Spleen (tissue), 7 donors: ENCODE measurements around the gene TBX1.

ENCODE experiments used
- POLR2AphosphoS5 ChIP-seq, 3 donors: sonication (generic); formaldehyde crosslinking; IDR thresholded peaks; one replicate each; pipeline ENCODE4 v1.5.1; 2017; ENCODE audit warnings: antibody characterized with exemption in 3 of 3
- TF ChIP-seq, protein P1 (sequence below), 11 experiments: fragments of 200-600 bp in 7 of 11; fragments of 450-650 bp in 4 of 11; sonication (generic) in 4 of 11; IDR thresholded peaks in 8 of 11; conservative IDR thresholded peaks in 3 of 11; 1 replicate in 7 of 11; 2 replicates in 4 of 11; pipeline versions ENCODE4 v1.4.0 to v1.8.0; 2016 to 2021; ENCODE audit warnings: antibody characterized with exemption in 11 of 11, inconsistent platforms in 4 of 11, mild to moderate bottlenecking in 1 of 11
- donor health status: DM: no; HTN: no; CAD: no; lungs with moderate emphysema.
- donor health status: DM: no; HTN: no; CAD: no.
- donor health status: DM: no; HTN: no; CAD: no.

DNA sequence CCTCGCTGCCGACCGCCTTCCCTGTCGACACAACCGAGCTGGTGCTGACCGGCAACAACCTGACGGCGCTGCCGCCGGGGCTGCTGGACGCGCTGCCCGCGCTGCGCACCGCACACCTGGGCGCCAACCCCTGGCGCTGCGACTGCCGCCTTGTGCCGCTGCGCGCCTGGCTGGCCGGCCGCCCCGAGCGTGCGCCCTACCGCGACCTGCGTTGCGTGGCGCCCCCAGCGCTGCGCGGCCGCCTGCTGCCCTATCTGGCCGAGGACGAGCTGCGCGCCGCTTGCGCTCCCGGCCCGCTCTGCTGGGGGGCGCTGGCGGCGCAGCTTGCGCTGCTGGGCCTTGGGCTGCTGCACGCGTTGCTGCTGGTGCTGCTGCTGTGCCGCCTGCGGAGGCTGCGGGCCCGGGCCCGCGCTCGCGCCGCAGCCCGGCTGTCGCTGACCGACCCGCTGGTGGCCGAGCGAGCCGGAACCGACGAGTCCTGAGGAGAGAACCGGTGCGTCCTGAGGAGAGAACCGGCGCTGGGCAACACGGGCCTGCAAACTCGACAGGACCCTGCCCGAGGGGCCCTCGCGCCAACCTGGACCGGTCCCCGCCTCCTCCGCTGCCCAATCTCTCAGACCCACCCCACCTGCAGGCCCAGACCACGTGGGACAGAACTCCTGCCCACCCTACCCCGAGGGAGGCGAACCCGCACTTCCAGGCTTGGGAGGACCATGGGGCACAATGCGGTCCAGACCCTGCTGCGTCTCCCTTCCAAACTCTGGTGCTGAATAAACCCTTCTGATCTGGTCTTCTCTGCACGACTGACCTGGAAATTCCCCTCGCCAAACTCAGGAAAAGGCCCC, 36.4 kb upstream of the TBX1 start:
- TF ChIP-seq, protein P1, sequence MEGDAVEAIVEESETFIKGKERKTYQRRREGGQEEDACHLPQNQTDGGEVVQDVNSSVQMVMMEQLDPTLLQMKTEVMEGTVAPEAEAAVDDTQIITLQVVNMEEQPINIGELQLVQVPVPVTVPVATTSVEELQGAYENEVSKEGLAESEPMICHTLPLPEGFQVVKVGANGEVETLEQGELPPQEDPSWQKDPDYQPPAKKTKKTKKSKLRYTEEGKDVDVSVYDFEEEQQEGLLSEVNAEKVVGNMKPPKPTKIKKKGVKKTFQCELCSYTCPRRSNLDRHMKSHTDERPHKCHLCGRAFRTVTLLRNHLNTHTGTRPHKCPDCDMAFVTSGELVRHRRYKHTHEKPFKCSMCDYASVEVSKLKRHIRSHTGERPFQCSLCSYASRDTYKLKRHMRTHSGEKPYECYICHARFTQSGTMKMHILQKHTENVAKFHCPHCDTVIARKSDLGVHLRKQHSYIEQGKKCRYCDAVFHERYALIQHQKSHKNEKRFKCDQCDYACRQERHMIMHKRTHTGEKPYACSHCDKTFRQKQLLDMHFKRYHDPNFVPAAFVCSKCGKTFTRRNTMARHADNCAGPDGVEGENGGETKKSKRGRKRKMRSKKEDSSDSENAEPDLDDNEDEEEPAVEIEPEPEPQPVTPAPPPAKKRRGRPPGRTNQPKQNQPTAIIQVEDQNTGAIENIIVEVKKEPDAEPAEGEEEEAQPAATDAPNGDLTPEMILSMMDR (IDR thresholded peaks at IDR 0.05 in 8 of 11, conservative IDR thresholded peaks at IDR 0.05 in 3 of 11), result peak in 1 of 11 experiments; percentile 3
- no peak for TF ChIP-seq POLR2AphosphoS5 (IDR thresholded peaks at IDR 0.05)
